Hematopoietic multipotent progenitor cell treated with erythropoietin and hydrocortisone succinate and interleukin-3 and kit ligand, for 4 days (in vitro differentiated cells): ENCODE data around the gene CHN1.

ENCODE experiments used
- DNase-seq: peaks from one replicate; pipeline ENCODE4 v3.0.0-alpha.2; 2015

The CHN1 gene

DNA sequence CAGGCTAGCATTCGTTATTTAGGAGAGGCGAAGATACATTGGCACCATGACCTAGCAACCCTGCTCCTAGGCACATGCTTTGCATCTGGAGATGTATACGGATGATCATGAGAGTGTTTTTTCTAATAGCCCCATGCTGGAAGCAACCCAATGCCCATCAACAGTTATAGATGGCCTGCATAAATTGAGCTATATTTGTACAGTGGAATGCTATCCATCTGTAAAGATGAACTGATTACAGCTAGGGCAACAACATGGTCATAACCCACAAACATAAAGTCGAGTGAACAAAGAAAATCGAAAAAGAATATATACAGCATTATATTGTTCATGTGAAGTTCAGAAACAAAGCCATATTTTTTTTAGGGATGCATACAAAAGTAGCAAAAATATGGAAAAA, 220.3 kb downstream of the CHN1 start:
- DNase-seq: no peak

DNA sequence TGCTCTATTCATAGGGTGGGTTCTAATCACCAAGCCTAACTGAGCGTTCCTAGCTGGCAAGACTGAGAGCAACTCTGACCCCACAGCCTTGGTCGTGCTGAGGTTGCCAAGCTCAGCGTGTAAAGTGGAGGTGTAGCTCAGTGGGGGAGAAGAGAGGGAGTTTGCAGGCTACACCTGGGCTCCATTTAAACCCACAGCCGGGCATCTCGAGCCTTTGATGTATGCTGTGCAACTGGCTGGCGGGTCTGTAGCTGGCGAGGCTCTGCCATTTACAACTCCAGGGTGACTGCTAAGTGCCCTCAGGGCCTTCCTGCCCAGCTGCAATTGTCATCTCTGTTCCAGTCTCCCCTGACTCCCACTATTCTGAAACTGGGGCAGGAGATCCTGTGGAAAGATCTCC, 220.9 kb downstream of the CHN1 start:
- no peak for DNase-seq

DNA sequence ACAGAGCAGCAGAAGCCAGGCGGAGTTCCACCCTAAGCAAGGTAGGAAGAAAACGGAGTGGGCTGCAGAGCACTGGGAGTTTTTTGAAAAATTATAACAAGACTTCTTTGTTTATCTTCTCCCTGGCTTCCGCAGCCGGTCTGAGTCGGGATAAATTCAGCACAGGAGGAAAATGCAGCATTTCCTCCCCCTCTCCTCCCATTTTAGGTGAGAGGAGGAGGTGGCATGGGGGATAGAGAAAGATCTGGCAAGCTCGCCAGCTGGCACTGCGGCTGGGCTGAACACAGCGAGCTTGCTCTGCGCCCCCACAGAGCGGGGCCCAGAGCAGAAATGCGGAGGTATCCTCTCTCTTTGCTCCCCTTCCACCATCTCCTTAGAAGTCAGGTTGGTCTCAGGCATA, 223.2 kb downstream of the CHN1 start:
- no peak for DNase-seq

DNA sequence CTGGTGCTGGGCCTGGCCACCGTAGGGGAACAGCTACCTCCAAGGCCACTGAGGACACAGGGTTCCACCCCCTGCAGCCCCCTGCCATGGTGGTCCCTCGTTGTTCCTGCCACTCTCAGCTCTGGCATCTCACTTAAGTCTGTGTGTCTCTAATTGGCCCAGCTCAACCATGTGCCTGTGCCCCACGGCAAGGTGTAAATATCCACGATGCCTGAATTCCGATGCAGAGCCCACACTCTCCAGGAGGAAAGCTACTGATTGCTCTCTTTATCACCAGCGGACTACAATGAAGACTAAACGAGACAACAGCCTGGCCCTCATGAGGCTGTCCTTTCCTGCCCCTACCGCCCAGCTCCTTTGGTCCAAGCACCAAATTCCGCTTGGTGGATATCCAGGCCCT, 223.9 kb downstream of the CHN1 start:
- no peak for DNase-seq

DNA sequence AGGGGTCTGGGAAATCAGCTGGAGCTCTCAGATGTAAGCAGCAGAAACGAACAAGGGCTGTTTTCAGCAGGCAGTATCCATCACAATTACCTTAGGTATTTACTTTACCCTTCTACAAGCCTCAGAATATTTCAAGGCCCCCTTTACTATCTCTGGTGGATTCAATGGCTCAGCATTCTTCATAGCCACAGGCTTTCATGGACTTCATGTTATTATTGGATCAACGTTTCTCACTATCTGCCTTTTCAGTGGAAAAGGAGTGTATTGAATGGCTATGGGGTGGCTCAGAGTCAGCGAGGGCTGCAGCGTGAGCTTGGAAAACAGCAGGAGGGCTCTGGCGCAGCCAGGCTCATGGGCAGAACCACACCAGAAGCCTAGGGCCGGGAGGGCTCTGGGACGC, 224.3 kb downstream of the CHN1 start:
- DNase-seq: no peak

DNA sequence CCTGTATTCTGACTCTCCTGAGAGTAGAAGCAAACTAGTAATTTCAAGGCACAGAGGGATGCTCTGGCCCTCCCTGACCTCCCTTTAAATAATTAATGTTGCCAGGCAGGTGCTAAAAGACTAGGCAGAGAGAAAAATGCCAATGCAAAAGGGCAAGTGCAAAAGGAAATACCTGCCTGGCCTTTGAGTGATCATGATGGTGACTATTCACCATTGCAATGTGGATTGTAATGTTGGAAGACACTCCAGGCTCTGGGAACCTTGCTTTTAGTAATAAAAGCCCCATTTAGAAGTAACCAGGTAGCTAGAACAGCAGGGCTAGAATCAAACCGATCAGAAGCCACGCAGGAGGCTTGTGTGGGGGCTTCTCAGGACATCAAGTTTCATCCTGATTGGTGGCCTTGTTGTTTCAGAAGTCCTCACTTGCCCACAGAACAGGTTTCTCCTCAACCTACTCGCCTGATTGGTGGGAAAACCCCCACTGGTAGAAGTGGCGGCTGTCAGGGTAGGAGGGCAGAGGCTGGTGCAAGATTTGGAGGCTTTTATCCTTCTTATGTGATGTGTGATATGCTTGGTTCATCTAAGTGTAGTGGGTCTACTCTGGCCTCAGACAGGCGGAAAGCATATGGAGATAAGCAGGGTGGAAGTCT, 224.9 kb downstream of the CHN1 start:
- DNase-seq: no peak

DNA sequence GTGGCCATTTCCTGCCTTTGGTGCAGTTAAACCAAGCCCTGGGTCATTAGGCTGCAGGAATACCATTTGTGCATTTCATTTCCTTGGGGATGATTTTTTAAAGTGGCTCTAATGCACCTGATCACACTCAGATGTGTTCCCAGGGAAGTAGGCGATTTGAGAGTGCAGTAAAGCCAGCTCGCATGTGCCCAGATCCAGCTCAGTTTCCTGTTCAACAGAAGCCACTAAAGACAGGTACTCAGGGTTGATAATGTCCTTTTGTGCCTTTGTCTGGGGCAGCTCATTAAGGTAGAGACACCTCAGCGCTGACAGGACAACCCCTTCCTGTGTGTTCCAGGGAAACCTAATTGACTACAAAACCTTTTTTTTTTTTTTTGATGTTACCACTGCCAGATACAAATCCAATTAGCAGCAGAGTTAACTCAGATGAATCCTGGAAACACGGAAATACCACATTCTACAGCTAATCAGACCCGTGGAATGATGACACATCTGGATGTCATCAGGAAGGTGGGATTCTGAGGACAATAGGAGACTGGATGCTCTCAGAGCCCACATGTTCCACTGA, 225.7 kb downstream of the CHN1 start:
- no peak for DNase-seq

DNA sequence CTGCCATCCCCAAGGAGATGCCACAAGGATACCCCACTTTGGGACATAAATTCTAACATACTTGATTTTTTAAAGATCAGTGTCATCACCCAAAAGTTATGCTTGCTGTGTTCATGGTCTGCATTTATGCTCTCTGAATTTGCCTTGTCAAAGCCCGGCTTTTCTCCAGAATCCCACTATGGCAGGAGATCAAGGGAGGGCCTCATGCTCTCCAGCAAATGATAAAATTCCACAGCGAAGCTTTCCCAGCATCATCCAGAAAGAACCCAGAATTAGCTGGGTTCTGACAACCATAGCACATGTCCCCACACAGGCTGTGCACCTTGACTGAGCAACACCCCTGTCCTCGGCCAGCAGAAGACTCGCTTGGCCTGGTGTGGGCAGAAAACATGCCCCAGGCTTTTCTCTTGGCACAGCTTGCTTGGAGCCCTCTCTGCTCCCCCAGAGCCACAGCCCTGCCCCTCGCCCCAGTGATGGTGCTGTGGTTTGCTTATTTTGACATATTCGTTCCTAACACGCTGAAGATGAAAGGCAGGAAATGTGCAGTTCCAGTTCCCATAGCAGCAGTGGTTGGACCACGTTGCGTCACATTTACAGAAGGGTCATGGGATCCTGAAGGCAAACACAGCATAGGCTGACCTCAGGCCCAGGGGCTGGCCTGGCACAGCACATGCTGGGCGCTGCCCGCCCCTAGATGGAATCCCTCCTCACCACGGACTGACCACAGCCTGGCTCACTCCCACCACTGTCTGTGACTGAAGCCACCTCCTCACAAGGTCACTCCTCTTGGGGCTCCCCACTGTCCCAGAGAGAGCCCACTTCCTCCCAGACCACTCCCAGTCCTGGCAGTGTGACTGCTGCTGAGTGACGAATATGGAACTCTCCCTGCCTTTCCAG, 226.8 kb downstream of the CHN1 start:
- DNase-seq: peak; percentile 80

DNA sequence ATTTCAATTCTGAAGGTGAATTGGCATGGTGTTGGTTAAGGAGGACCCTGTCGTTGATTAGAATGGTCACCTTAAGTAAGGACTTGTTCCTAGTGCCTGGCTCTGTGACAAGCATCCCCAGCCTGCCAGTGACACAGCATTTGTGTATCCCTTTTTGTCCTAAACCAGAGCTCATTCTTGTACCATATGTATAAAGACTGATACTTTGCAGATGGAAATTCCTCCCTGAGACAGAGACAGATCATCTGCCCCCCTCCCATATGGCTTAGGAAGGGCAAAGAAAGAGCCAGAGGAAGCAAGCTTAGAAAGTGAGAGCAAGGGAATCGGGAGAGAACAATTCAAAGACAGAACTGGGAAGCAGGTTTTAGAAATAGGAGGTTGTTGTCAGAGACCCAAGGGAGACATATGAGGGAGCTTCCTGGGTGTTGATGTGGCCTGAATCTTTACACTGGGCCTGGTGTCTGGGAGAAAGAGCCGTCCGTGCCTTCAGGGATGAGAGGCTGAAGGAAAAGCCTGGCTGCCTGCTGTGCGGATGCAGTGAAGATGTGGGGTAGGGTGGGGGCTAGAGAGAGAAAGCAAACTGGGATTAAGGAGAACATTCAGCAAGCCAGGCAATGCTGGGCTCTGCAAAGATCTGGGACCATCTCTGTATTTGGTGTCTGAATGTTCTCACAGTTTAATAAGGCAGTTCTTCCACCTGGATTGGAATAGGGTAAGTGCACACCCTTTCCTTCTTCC, 227.7 kb downstream of the CHN1 start:
- DNase-seq: no peak

DNA sequence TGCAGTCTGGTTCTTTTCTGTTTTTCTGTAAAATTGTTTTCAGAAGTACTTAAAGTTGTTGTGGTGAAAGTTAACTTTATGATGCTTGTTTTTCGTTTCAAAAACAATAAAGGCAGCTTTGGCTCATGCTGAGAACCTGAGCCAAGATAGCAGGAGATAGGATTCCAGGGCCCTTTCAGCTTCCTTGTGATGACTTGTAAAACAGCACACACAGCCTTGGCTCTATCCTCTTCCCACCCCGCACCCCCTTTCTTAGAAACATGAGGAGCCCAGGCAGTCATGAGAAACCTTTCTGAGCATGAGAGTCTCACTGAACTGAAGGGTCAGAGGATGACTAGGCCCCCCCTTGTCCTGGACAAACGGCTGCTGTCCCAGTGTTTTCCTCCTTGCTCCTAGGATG, 228.5 kb downstream of the CHN1 start:
- no peak for DNase-seq

DNA sequence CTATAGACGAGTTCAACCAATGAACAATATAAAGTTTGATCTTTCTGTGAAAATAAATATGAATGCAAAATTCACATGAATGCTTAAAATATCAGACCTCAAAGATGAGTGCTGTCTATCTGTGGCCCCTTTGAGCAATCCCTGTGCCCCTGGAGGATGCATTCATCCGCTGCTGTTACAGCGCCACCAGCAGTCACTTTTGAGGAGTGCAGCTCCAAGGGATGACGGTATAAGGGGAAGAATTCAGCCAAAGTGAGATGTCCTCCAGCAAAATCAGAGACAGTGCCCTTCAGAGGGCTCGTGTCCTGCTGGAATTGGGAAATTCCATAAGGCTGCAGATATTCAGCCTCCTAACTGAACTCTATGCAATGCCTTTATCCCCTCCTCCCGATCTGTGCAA, 229.0 kb downstream of the CHN1 start:
- DNase-seq: no peak

DNA sequence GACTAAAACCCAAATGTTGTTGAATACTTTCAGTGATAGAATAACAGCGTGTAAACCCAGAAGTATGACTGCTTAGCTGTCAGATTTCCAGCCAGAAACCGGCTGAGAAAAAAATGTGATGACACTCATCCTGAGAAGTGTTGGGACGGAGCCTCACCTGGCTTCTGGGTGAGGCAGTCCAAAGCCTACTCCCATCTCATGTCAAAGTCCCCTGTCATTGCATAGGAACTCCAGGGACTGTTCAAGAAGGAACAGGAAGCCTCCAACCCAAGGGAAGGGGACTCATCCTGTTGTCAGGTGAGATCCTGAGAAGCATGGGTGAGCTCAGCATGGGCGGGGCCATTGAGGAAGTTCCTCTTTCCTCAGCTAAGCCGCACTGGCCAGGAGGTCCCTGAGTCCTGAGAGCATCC, 229.6 kb downstream of the CHN1 start:
- no peak for DNase-seq

DNA sequence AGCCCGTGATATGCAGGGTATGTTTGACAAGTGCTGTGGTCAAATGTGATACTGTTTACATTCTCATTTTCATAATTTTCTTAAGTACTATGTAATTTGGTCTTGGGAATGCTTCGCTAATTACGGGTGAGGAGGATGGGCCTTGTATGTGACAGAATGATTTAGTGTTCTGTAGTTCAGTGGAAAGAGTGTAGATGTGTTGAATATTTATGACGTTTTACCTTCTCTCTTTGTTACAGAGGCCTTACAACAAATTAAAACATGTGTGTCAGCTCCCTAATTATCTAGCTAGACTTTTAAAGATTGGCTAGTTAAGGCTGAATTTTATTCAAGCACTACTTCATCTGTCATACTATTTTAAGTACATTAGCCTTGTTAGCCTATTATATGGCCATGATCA, 230.3 kb downstream of the CHN1 start:
- no peak for DNase-seq

DNA sequence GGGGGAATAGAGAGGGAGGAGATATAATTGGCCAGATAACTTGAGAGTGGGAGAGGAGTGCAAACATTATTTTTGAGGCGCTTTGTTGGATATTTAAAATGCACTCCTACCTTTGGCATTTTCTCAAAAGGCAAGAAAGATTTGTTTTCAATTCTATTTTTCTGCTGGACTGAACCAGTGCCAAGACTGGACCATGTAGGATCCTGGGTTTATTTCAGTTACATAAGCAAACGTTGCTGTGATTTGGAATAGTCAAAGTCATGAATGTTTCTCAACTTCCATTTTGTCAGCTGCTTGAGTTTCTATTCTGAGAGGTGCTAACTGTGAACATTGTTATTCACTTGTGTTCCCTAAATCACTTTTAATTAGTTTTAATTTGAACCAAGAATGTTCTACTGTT, 232.0 kb downstream of the CHN1 start:
- no peak for DNase-seq

DNA sequence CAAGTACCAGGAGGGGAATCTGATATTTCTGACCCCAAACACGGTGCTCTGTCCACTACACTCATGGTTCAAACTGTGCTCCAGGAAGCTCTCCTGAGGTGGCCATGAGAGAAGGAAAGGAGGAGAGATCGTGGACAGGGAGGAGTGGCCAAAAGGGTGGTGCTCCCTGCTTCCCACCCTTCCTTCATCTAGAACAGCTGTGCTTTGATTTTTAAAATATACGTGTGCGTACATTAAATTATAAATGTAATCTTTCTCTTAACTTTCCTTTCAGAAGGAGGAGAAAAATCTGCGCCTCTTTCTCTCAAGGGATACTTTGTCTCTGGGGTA, 232.7 kb downstream of the CHN1 start:
- DNase-seq: no peak

DNA sequence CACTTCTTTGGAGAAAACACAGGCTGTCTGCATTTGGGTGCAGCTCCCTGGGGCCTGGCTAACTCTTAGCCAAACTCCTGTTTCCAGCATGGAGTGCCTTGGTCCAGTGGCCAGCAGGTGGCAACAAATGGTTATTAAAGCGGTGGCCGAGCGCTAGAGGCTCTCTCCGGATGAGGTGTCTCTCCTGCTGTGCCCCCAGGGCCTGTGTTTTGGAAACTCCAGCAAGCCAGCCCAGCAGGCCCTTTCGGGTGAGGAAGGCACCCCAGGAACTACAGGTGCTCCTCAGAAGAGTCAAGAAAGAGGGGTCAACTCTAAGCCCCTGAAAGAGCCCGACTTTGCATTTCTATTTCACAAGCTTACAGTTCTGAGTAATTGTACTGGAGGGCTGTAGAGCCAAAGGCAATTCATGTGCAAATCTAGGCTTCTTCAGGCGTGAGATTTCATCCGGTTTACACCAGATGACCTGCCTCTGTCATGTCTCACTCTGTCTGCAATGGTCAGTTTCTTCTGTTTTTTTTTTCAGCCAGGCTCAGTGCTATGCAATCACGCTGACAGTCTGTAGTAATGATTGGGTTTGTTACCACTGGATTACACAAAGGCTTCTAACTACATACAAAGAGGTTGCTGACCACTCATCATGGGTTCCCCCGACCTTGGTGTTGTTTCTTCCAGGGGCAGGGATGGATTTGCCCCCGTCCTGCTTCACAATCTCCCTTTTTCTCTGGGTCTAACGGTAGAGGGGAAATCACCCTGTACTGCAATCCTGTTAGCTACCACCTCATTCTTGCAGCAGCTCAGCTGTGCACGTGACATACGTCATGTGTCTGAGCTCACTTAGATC, 233.3 kb downstream of the CHN1 start:
- DNase-seq: peak; percentile 83

DNA sequence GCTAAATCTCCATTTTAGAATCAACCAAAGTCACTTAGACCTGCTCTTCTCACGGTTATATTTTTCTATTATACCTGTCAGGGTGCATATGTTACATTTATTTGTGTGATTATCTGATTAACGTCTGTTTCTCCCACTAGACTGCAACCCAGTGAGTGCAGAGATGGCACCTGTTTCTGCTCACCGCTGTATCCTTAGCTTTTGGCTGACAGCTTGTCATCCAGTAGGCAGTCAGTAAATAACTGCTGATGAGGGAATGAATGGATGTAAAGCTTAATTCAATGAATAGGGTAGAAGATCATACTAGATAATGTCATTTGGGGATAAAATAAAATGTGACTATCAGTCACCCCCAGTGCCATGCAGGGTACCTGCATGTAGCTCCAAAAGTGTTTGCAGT, 234.0 kb downstream of the CHN1 start:
- DNase-seq: no peak

DNA sequence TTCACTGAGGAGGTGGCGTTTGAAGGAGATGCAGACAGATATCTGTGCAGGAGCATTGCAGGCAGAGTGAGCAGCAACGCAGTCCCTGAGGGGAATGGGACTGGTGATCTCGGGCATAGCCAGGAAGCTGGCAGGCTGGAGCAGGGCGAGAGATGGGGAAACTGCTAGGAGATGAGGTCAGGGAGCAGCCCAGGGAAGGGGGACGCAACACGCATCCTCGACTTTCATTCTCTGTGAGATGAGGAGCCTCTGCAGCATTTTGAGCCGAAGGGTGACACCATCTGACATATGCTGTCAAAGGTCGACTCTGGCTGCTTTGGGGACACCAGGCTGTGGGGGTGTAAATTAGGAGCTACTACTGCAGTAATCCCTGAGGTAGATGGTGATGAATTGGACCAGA, 236.6 kb downstream of the CHN1 start:
- DNase-seq: no peak

DNA sequence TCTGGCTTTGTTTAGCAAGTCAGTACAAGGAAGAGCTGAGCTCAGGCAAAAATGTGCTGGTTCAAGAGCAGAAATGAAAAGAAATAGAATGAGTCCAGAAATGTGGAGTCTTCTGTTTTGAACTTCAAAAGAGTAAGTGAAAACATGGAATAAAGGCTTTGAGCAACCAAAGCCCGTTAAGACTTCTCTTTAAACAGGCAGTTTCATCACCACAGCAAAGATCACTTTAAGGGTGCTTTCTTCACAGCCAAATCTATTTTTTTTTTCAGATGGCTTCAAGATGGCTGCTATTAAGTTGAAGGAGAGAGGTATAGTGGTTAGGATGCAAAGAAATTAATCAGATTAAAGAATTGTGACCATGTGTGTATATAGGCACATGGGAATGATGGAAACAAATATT, 238.9 kb downstream of the CHN1 start:
- DNase-seq: no peak

DNA sequence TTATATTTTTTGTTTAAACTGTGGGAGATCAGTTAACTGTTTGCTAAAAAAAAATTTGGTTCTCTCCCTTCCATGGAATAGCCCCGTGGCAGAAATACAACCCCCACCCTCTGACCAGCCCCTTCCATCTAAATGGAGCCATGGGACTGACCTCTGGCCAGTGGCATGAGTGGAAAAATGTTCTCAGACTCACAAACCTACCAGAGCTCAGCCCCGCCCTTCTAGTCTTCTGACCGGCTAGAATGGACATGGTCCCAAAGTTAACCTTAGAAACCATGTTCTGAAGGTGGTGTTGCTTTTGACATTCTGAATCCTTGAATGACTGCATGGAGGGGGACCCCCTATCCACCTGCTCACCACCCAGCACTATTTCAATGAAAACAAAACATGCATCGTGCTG, 239.6 kb downstream of the CHN1 start:
- no peak for DNase-seq

DNA sequence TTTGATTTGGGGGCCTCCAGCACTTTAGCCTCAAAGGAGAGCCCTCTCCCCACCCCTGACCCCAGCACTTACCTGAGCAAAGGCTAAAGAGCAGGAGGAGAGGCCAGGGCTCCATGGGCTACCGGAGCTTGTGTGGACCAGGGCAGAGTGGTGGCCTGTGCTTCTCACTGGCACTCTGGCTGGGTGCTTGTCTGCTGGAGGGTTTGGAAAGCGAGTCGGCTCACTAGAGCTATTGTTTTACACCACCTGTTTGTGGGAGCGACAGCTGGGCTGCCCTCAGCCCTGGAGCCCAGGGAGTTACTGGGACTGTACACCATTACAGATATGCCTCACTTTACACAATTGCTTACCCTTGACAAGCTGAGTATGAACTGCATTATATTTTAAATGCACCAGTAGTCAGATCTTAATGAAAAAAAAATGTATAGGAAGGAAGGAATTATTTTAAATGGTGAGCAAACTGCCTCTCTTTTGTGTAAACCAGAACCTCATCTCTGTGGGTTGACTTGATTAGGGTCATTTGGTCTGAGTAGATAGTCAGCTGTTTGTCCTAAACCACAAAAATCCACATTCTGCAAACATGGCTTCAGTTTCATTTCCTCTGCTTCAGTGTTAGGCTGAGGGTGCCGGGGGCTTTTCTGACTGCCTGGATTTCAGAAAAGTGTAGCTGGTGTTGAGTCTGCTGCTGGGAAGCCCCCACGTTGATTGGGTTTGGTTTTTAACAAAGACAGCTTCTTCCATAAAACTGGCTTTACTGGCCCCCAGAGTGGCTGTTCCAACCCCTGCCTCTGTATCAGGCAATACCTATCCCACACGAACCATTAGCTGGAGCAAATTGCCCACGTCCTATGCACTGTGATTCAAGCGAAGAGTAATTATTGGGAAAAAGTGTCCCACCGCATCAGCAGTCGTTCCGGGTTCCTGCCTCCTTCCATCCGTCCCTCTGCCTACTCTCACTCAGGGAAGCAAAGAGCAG, 240.6 kb downstream of the CHN1 start, which contains the start of gene CHRNA1:
TSS of gene CHRNA1 (minus strand) at position 193 of the 976 bp plus-strand sequence. CDS start at position 115, 78 bp downstream.
- DNase-seq: no peak
